Activated T-cell treated with anti-CD3 and anti-CD28 coated beads, Interleukin-2, amount 50 U/mL, for 1 hour (primary cell): ENCODE measurements around the gene OR2Y1.
"Not testable (repeated sequence)": the region's sequence is repeated elsewhere in the genome, so short reads cannot be mapped to it uniquely, and the experiment has no call there.

ENCODE experiments used
- DNase-seq: peaks from one replicate; pipeline ENCODE4 v3.0.0-alpha.2; 2020

The OR2Y1 gene

GRCh38 chr5:180736536-180736935 lies 3.3 kb downstream of the OR2Y1 start:
- DNase-seq: no peak

DNA sequence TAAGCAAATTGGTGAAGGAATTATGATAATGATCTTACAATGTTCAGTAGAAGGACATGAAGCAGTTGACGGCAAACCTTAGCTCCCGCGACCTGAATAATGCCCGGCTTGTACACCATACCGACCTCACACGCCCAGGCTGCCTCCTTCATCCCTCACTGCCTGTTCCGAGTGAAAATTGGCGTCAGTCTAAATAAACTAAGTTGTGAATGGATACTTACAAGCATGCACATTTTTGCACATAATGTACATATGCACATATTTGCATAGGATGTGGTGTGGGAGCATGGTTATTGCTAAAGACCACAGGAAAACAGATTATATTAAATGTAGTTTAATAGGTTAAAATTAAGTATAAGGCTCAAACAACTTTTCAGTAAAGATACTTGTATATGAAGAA lies 14.9 kb downstream of the OR2Y1 start:
- no peak for DNase-seq

GRCh38 chr5:180723936-180724335 lies 15.9 kb downstream of the OR2Y1 start:
- DNase-seq: no peak

DNA sequence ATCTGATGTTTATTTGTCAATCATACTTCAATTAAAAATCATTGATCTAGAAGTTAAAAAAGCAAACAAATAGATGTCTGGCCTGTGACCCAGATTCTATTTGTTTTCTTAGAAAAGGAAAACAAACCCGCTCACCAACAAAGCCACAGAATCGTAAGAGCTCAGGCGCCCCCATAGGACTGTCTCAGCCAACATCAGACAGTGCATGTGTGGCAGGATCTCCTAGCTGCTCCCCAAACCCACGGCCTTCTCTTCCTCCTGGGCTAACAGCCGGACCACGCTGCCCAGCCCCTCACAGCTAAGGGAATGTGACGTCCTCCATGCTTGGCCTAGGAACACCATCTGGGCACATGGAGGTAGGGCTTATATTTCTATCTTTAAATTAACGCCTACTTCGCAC lies 19.4 kb downstream of the OR2Y1 start:
- no peak for DNase-seq

DNA sequence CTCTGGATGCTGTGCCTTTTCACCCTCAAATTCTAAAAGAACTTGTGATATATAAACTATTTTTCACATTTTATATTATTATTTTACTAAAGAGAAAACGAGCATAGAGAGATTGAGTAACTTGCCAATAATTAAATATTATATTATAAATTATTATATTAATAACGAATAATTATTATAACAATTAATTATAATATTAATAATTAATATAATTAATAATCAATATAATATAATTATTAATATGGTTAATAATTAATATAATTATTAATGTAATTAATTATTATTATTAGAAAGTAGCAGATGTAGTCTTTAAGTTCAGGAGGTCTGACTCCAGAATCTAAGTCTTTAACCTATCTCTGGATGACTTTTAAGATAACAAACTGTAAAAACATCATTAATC lies 20.1 kb downstream of the OR2Y1 start:
- no peak for DNase-seq

- DNase-seq: no peak
These were observed 20.9 kb downstream of the OR2Y1 start for GRCh38 chr5:180718810-180719453.

GRCh38 chr5:180717989-180718388 lies 21.9 kb downstream of the OR2Y1 start:
- no peak for DNase-seq

GRCh38 chr5:180704362-180704761 lies 35.5 kb downstream of the OR2Y1 start:
- DNase-seq: no peak

DNA sequence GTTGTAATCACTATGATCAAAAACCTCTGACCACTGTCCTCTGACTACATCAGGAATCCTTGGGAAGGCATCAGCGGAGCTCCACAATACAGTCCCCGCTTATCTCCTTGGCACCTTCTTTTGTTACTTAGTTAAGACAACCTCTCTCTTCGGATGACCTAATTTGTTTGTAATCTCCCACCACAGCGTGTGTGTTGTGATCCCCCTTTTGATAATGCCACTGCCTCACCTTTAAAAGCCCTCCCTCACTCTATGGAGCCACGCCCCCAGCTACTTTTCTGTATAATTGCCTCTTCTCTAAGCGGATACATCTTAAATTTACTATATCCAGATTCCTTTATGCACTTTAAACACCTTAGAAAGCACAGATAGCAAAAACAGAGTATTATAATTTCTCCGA lies 35.9 kb downstream of the OR2Y1 start:
- no peak for DNase-seq

- not testable (repeated sequence) for DNase-seq
These were observed 36.5 kb downstream of the OR2Y1 start for GRCh38 chr5:180703371-180703770.

GRCh38 chr5:180700440-180700839 lies 39.4 kb downstream of the OR2Y1 start:
- not testable (repeated sequence) for DNase-seq

DNA sequence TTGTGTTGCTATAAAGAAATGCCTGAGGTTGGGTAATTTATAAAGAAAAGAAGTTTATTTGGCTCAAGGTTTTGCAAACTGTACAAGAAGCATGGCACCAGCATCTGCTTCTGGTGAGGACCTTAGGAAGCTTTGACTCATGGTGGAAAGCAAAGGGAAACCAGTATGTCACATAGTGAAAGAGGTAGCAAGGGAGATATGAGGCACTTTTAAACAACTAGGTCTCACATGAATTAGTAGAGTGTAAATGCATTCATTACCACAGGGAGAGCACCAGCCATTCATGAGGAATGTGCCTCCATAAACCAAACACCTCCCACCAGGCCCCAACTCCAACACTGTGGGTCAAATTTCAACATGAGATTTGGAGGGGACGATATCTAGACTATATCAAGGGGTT lies 40.8 kb downstream of the OR2Y1 start:
- DNase-seq: no peak

- DNase-seq: no peak
These were observed 43.7 kb downstream of the OR2Y1 start for GRCh38 chr5:180696116-180696515.

- no peak for DNase-seq
These were observed 47.4 kb downstream of the OR2Y1 start for GRCh38 chr5:180692429-180692828.

- DNase-seq: no peak
These were observed 48.8 kb downstream of the OR2Y1 start for GRCh38 chr5:180691046-180691445.

GRCh38 chr5:180690562-180690961 lies 49.3 kb downstream of the OR2Y1 start:
- no peak for DNase-seq

DNA sequence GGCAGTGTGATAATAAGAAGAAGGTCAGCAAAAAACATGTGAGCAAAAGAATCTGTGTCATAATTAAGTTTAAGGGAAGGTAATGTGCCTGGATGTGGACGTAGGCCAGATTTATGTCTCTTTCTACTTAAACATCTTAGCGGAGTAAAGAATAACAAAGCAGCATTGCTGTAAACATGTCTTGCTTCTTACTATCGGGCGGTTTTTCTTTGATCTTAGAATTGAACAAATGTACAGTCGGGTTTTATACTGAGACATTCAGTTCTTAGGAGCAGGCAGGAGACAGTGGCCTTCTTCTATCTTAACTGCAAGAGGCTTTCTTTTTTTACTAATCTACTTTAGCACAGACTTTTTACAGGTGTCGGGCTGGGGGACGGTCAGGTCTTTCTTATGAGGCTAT lies 50.1 kb downstream of the OR2Y1 start:
- DNase-seq: no peak
